ENCODE results near the gene FADS2.
A peak's percentile ranks its signal among the peaks of the same experiment; 100 is the strongest.

Gene FADS2

DNA sequence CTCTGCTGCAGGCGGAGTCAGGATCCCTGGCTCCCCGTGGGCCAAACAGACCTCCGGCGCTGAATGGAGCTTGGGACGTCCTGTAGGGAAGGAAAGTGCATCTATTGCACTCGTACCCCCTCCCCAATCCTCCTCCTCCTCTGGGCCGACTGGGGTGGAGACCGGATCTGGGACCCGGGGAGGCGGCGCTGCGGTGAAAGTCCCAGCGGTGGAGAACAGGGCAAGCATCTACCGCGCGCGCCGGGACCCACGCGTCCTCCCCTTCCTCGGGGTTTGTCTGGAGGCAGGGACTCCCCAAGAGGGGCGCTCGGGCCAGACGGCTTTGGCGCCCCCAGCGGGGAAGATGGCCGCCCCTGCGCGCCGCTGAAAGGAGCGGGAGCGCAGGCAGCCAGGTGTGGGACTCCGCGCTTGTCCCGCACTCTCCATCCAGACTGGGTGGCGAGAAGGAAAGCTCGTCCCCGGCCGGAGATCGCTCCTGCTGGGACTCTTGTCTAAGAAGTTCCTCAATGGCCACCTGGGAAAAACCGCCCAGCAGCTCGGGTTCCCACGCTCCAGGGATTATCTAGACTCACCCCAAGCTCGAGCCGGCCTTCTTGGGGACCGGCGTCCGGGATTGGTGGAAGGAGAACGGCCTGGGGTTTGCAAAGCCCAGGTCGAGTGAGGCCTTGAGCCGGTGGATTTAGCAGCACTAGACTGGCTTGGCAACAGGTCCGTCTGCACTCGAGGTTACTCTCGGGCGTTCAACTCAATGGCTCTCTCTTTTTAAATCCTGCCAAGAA is 718 bp downstream of the FADS2 start:
- peak; percentile 33 to 40 for DNase-seq

DNA sequence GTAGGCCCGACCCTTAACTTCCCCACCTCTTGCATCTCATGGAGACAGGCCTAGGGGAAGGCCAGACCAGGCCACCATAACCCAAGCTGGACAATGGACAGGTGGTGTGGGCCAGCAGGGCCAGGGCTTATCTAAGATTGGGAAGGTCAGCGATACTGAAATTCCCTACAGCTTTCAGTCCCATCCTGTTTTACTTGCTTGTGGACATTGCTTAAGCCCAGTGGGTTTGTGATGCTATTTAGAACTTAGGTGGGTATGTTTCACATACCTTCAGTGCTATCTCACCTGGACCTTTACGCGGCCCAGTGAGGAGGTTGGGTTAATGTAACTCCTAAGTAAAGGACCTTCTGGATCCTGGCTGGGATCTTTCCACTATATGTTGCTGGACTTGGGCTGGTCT is 1.7 kb downstream of the FADS2 start:
- DNase-seq = no peak

DNA sequence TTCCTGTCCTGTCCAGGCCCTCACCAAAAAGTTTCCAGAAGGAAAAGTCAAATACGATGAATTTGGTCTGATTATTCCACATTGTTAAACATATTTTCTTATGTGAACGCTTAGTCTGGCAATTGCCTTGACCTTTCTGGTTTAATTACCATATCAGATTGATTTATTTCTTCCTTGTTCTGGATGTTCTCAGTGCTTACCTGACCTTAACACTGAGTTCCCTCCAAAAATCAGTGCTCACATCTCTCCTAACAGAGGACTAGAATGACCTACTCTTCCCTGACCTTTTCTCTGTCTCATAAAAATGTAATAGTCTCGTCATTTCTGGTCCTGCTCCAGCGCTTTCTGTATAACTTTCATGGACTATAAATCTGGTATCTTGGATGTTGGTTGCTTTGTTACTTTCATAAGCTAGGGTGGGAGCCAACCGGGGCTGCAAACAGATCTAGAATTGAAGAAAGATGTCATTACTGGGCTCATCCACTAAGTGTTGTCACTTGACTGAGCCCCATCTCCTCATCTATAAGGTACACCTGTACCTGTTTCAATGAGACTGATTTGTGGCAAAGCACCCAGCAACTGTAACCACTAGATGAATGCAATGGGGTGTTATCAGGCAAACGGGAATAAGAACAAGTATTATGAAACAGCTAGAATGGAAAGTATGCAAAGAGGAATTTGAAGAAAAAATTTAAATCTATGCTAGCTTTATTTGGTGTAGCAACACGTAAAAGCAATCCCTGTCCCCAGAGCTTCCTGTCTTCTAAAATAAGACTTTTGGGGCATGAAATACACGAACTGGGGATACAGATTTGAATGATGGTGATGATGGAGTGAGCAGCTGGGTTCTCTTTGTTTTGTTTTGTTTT is 2.4 kb downstream of the FADS2 start:
- DNase-seq = no peak

- DNase-seq = no peak
Observed at GRCh38 chr11:61832207-61832606, 4.1 kb downstream of the FADS2 start.

- no peak for DNase-seq
Observed at GRCh38 chr11:61832754-61833153, 4.7 kb downstream of the FADS2 start.

- DNase-seq = no peak
Observed at GRCh38 chr11:61833471-61833870, 5.4 kb downstream of the FADS2 start.

- DNase-seq = no peak
Observed at GRCh38 chr11:61833926-61834277, 5.8 kb downstream of the FADS2 start.

DNA sequence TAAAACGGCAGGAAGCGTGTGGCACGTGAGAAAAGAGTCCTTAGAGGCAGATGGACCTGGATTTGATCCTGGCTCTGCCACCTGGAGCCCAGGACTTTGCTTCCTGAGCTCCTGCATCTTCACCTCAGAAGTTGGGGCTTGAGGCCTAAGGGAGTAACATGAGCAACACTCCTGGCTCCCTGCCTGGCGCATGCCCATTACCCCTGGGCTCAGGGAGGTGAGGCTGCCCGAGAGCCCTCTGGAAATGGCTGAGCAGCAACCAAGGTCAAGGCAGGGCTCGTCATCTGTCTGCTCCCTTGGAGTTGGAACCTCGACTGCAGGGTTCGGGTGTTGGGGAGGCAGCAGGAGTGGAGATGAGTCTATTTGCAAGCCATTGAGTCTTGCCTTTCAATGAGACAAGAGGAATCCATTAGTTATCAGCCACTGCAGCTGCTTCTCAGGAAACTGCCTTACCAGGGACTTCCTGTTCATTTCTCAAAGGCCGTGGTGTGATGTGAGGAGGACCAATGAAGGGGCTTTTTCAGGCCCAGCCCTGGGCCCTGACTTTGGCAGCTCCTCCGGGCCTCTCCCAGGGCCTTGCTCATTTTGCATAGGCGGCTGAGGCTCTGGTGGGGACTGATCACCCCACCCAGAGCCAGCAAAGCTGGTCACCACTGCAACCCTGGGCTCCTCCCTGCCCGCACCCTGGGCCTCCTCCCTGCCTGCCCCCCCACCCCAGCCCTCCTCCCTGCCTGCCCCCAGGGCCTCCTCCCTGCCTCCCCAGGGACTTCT is 6.4 kb downstream of the FADS2 start:
- peak; percentile 98 for DNase-seq

- no peak for DNase-seq
Observed at GRCh38 chr11:61836193-61836592, 8.1 kb downstream of the FADS2 start.

GRCh38 chr11:61837411-61838005 is 9.4 kb downstream of the FADS2 start:
- DNase-seq = no peak

- DNase-seq = no peak
Observed at GRCh38 chr11:61838501-61838900, 10.4 kb downstream of the FADS2 start.

GRCh38 chr11:61838921-61839320 is 10.8 kb downstream of the FADS2 start:
- DNase-seq = no peak

DNA sequence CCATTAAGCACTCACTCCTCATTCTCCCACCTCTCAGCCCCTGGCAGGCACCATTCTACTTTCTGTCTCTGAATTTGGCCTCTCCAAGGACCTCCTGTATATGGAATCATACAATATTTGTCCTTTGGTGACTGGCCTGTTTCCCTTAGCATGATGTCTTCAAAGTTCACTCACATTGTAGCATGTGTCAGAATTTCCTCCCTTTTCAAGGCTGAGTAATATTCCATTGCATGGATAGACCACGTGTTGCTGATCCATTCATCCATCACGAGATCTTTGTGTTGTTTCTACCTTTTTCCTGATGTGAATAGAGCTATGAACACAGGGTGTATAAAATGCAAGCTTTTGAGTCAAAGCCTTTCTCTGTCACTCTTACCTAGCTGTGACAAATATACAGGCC is 11.6 kb downstream of the FADS2 start:
- DNase-seq = no peak

DNA sequence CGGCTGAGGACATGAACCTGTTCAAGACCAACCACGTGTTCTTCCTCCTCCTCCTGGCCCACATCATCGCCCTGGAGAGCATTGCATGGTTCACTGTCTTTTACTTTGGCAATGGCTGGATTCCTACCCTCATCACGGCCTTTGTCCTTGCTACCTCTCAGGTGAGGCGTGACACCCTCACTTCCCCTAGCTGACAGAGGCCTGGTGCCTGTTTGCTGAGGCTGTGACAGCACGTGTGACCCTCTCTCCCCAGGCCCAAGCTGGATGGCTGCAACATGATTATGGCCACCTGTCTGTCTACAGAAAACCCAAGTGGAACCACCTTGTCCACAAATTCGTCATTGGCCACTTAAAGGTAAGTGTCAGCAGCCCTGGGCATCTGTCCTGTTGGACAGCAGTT is 12.3 kb downstream of the FADS2 start:
- no peak for DNase-seq

DNA sequence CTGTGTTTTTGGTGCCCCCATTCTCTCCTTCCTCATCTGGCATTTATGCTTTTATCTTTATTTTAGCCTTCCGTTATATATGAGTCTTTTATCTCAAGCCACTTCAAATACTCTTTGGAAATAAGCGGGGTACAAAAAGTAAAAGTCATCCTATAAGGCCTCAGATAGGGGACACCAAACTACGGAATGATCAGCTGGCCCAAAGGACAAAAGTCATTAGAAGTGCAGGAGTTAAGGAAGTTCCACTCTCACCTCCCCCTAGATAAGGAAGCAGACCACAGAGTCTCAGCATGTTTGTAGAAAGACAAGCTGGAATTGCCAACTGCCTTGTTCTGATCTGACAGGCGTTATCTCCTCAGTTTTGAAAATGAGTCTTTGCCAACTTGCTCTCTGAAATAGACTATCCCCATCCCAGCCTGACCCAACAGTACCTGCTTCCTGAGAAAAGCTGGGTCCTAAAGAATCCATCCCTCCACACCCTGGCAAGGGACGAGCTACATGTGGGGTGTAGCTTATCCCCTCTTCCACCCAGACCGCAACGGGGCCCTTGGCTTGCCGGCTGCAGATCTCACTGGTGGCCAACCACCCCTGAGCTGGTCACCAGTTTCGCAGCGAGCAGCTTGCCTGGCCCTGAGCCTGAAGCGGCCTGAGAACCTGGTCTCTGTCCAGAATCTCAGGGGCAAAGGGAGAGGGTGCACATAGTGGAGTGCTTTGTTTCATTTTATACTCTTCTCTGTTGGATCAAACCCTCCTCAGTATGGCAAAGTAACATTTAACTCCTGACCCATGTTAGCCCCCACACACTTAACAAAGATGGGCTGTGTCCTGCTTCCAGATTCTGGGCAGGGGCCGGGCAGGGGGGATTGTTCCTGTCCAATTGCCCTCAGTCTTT is 13.8 kb downstream of the FADS2 start:
- no peak for DNase-seq

GRCh38 chr11:61842528-61842820 is 14.4 kb downstream of the FADS2 start:
- DNase-seq = no peak

DNA sequence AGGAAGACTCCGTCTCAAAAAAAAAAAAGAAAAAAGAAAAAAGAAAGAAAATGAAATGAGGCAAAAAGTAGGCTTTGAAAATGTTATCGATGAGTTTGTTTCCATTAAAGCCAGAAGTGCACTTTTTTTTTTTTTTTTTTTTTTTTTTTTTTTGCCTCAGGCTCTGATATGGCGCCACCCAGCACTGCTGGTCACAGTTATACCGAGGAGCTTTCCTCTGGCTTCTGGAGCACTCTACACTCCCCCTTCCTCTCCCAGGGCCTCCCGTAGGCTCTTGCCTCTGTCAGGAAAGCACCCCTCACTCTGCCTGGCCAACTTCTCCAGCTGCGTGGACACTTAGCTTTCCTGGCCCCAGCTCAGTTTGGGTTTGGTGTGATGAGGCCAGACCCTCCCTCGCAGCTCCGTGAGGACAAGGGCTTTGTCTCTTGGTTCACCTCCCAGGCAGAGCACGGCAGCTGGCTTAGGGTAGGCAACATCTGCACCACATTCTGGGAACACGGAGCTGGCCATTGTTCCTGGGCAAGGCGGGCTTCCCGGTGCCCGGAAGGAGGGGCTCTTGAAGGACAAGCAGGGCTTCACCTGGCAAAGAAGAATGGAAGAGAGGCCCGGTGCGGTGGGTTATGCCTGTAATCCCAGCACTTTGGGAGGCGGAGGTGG is 16.9 kb downstream of the FADS2 start:
- no peak for DNase-seq

DNA sequence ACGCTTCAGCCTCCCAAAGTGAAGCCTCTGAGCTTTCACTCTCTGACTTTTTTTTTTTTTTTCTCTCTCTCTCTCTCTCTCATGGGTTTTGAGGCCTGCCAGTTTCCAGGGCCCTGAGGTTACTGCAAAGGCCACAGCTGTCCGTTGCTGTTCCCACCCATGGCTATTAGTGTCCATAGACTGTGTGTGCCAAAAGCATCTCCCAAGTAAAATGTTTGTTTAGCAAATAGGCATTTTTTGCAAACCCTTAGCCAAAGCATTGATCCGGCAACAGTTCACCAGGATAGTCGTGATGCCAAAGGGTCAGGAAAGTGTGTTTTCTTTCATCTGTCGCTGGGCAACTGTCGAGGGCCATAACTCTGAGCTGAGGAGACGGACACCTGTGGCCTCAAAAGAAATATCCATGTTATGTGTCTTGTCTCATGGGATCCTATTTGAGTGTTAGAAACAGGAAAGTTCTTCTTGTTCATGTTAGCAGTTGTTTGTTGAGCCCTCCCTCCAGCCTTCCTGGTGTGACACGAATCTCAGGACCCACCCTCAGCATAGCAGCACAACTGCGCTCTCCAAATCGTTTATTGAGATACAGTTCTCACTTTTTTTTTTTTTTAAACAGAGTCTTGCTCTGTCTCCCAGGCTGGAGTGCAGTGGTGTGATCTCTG is 18.4 kb downstream of the FADS2 start:
- DNase-seq = no peak

- no peak for DNase-seq
Observed at GRCh38 chr11:61847914-61848581, 19.9 kb downstream of the FADS2 start.

- DNase-seq = no peak
Observed at GRCh38 chr11:61848631-61849030, 20.5 kb downstream of the FADS2 start.

- no peak for DNase-seq
Observed at GRCh38 chr11:61850687-61851086, 22.6 kb downstream of the FADS2 start.
